HEK293T (cell line): Measurements from ENCODE around the gene ERVFRD-1.

ENCODE experiments used
- CTCF ChIA-PET: fragments of 350-600 bp; formaldehyde crosslinking; extraction: SDS; loops from one replicate; lab custom pipeline; 2021; ENCODE audit warnings: antibody characterized with exemption, inconsistent platforms; lab: Yijun Ruan, JAX
- POLR2A ChIA-PET: fragments of 350-600 bp; formaldehyde crosslinking; extraction: SDS; loops from one replicate; lab custom pipeline; 2020; ENCODE audit warnings: antibody characterized with exemption, inconsistent platforms; lab: Yijun Ruan, JAX
- DNase-seq: peaks from one replicate; pipeline ENCODE4 v3.0.0; 2012; ENCODE audit warnings: mixed read lengths; ENCODE audit errors: extremely low spot score
- ARNT ChIP-seq: fragments of 450-650 bp; IDR thresholded peaks from 2 replicates; pipeline ENCODE4 v1.6.1; 2017; ENCODE audit warnings: mild to moderate bottlenecking
- BHLHE40 ChIP-seq: fragments of 450-650 bp; IDR thresholded peaks from 2 replicates; pipeline ENCODE4 v1.6.1; 2016; ENCODE audit warnings: mild to moderate bottlenecking, moderate library complexity, borderline replicate concordance
- CTBP1 ChIP-seq: fragments of 450-650 bp; IDR thresholded peaks from 2 replicates; pipeline ENCODE4 v1.6.1; 2016; ENCODE audit warnings: borderline replicate concordance
- ELF4 ChIP-seq: fragments of 450-650 bp; IDR thresholded peaks from 2 replicates; pipeline ENCODE4 v1.6.1; 2017; ENCODE audit warnings: antibody characterized with exemption
- FOXA1 ChIP-seq: fragments of 450-650 bp; IDR thresholded peaks from 2 replicates; pipeline ENCODE4 v1.6.1; 2016; ENCODE audit warnings: mild to moderate bottlenecking
- FOXK2 ChIP-seq: fragments of 450-650 bp; IDR thresholded peaks from 2 replicates; pipeline ENCODE4 v1.6.1; 2016; ENCODE audit warnings: mild to moderate bottlenecking
- FOXM1 ChIP-seq: fragments of 450-650 bp; IDR thresholded peaks from 2 replicates; pipeline ENCODE4 v1.6.1; 2017; ENCODE audit warnings: mild to moderate bottlenecking, borderline replicate concordance
- HDGF ChIP-seq: fragments of 450-650 bp; IDR thresholded peaks from 2 replicates; pipeline ENCODE4 v1.6.1; 2017; ENCODE audit warnings: antibody characterized with exemption, borderline replicate concordance
- L3MBTL2 ChIP-seq: fragments of 450-650 bp; conservative IDR thresholded peaks from 2 replicates; pipeline ENCODE4 v1.6.1; 2016; ENCODE audit warnings: mild to moderate bottlenecking
- LEF1 ChIP-seq: fragments of 450-650 bp; IDR thresholded peaks from 2 replicates; pipeline ENCODE4 v1.6.1; 2017; ENCODE audit warnings: mild to moderate bottlenecking, borderline replicate concordance
- NFRKB ChIP-seq: fragments of 450-650 bp; IDR thresholded peaks from 2 replicates; pipeline ENCODE4 v1.6.1; 2016; ENCODE audit warnings: mild to moderate bottlenecking, moderate library complexity
- PKNOX1 ChIP-seq: fragments of 450-650 bp; IDR thresholded peaks from 2 replicates; pipeline ENCODE4 v1.6.1; 2016
- SP1 ChIP-seq: fragments of 450-650 bp; IDR thresholded peaks from 2 replicates; pipeline ENCODE4 v1.6.1; 2017
- SUZ12 ChIP-seq: fragments of 450-650 bp; IDR thresholded peaks from 2 replicates; pipeline ENCODE4 v1.6.1; 2016; ENCODE audit warnings: mild to moderate bottlenecking
- TARDBP ChIP-seq: fragments of 450-650 bp; IDR thresholded peaks from 2 replicates; pipeline ENCODE4 v1.6.1; 2016
- ZNF384 ChIP-seq: fragments of 450-650 bp; IDR thresholded peaks from 2 replicates; pipeline ENCODE4 v1.6.1; 2016

Gene ERVFRD-1

GRCh38 chr6:11141295-11141694, 29.8 kb upstream of the ERVFRD-1 start:
- no peak for TF ChIP-seq TARDBP
- no peak for TF ChIP-seq FOXK2
- no peak for TF ChIP-seq CTBP1
- no peak for TF ChIP-seq ELF4
- TF ChIP-seq FOXA1: no peak
- no peak for TF ChIP-seq NFRKB
- TF ChIP-seq LEF1: no peak
- no peak for TF ChIP-seq L3MBTL2
- no peak for TF ChIP-seq SUZ12
- no peak for TF ChIP-seq ARNT
- no peak for TF ChIP-seq ZNF384
- no peak for TF ChIP-seq PKNOX1
- no peak for TF ChIP-seq FOXM1
- no peak for TF ChIP-seq BHLHE40
- no peak for TF ChIP-seq HDGF
- TF ChIP-seq SP1: no peak
- DNase-seq: no peak
- CTCF ChIA-PET: no interaction called here
- POLR2A ChIA-PET: no interaction called here

- ChIA-PET CTCF (interaction anchor here (0.7 kb wide), 1 partner anchor 356 kb away, joined by 3 read pairs; no protein-coding TSS in a partner anchor), POLR2A (no interaction called here)
- no peak for TF ChIP-seq FOXA1
- no peak for TF ChIP-seq CTBP1
- TF ChIP-seq NFRKB: no peak
- no peak for TF ChIP-seq ELF4
- no peak for TF ChIP-seq LEF1
- TF ChIP-seq SP1: no peak
- no peak for TF ChIP-seq FOXK2
- no peak for DNase-seq
Observed at GRCh38 chr6:11140056-11140455, 28.5 kb upstream of the ERVFRD-1 start.

- TF ChIP-seq L3MBTL2: no peak
- no peak for TF ChIP-seq CTBP1
- TF ChIP-seq ARNT: no peak
- TF ChIP-seq NFRKB: no peak
- TF ChIP-seq FOXK2: no peak
- no peak for TF ChIP-seq PKNOX1
- TF ChIP-seq SP1: no peak
- no peak for TF ChIP-seq FOXM1
- no peak for TF ChIP-seq HDGF
- CTCF ChIA-PET: interaction anchor here (0.7 kb wide), 1 partner anchor 357 kb away, joined by 3 read pairs; no protein-coding TSS in a partner anchor
- POLR2A ChIA-PET: no interaction called here
- no peak for DNase-seq
Observed at GRCh38 chr6:11139051-11139960, 27.8 kb upstream of the ERVFRD-1 start.

- POLR2A ChIA-PET: interaction anchor here (1.1 kb wide), 1 partner anchor 43 kb away, joined by 4 read pairs; the partner anchor contains the start of gene SMIM13
- TF ChIP-seq LEF1 (no peak), L3MBTL2 (no peak), ELF4 (no peak), ZNF384 (no peak), SP1 (no peak)
- CTCF ChIA-PET: interaction anchor here (0.9 to 1.2 kb wide), 2 partner anchors 24 to 394 kb away, joined by 3 read pairs; no protein-coding TSS in a partner anchor
- no peak for DNase-seq
Observed at GRCh38 chr6:11136809-11137208, 25.3 kb upstream of the ERVFRD-1 start.

GRCh38 chr6:11133281-11133680, 21.8 kb upstream of the ERVFRD-1 start:
- ChIA-PET CTCF (no interaction called here), POLR2A (no interaction called here)
- DNase-seq: no peak
- TF ChIP-seq NFRKB (no peak), CTBP1 (no peak), SUZ12 (no peak), ZNF384 (no peak), LEF1 (no peak), L3MBTL2 (no peak), HDGF (no peak), FOXM1 (no peak), PKNOX1 (no peak)

GRCh38 chr6:11132194-11132888, 20.8 kb upstream of the ERVFRD-1 start:
- TF ChIP-seq LEF1 (no peak), ELF4 (no peak), FOXA1 (no peak), L3MBTL2 (no peak), HDGF (no peak), ZNF384 (no peak), PKNOX1 (no peak), SUZ12 (no peak), SP1 (no peak), NFRKB (no peak), BHLHE40 (no peak), CTBP1 (no peak), ARNT (no peak), FOXK2 (no peak), FOXM1 (no peak), TARDBP (no peak)
- no peak for DNase-seq
- CTCF ChIA-PET: no interaction called here
- POLR2A ChIA-PET: no interaction called here
